HepG2 (cell line): ENCODE data around the gene COL9A3. TPM values are rescaled to one million over a fixed set of nuclear protein-coding genes. Genes with fewer than 3 reads are reported as not detected.

Source experiments
- ATRX ChIP-seq: sonication (generic); formaldehyde crosslinking; IDR thresholded peaks from 2 replicates; pipeline ENCODE4 v1.4.0; 2020; ENCODE audit warnings: missing genetic modification reagents, borderline replicate concordance
- CSRNP2 ChIP-seq: sonication (generic); formaldehyde crosslinking; conservative IDR thresholded peaks from 2 replicates; pipeline ENCODE4 v1.8.0; 2022; ENCODE audit warnings: low read depth, missing genetic modification reagents
- EEA1 ChIP-seq: sonication (generic); formaldehyde crosslinking; IDR thresholded peaks from 2 replicates; pipeline ENCODE4 v1.5.1; 2020; ENCODE audit warnings: mild to moderate bottlenecking, missing genetic modification reagents, borderline replicate concordance
- EZH2 ChIP-seq: conservative IDR thresholded peaks from 2 replicates; pipeline ENCODE4 v1.6.1; 2012; ENCODE audit warnings: mild to moderate bottlenecking, low read depth, low read length, moderate library complexity
- FOXK2 ChIP-seq: fragments of 450-650 bp; IDR thresholded peaks from 2 replicates; pipeline ENCODE4 v1.6.1; 2016
- IKZF1 ChIP-seq: fragments of 450-650 bp; IDR thresholded peaks from 2 replicates; pipeline ENCODE4 v1.7.1; 2016
- KLF15 ChIP-seq: sonication (generic); formaldehyde crosslinking; IDR thresholded peaks from 2 replicates; pipeline ENCODE4 v1.8.1; 2023; ENCODE audit warnings: borderline replicate concordance, mild to moderate bottlenecking, inconsistent platforms, missing genetic modification reagents, mixed read lengths
- LCORL ChIP-seq, 2 experiments: fragments of 450-650 bp in 1 of 2; sonication (generic) in 1 of 2; formaldehyde crosslinking in 1 of 2; IDR thresholded peaks; 2 replicates each; pipeline versions ENCODE4 v1.5.0 to v1.6.1; 2017 to 2020; ENCODE audit warnings: antibody characterized with exemption in 1 of 2, missing genetic modification reagents in 1 of 2
- MED13 ChIP-seq: sonication (generic); formaldehyde crosslinking; IDR thresholded peaks from 2 replicates; pipeline ENCODE4 v1.5.0; 2020; ENCODE audit warnings: missing genetic modification reagents
- NAIF1 ChIP-seq: sonication (generic); formaldehyde crosslinking; IDR thresholded peaks from 2 replicates; pipeline ENCODE4 v1.5.0; 2020; ENCODE audit warnings: mild to moderate bottlenecking, missing genetic modification reagents, borderline replicate concordance
- NFE2L1 ChIP-seq: sonication (generic); formaldehyde crosslinking; IDR thresholded peaks from 2 replicates; pipeline ENCODE4 v1.4.0; 2020; ENCODE audit warnings: missing genetic modification reagents, mild to moderate bottlenecking, borderline replicate concordance
- NFIC ChIP-seq: IDR thresholded peaks from 2 replicates; pipeline ENCODE4 v1.6.1; 2012; ENCODE audit warnings: mild to moderate bottlenecking, low read length, inconsistent platforms
- PHF8 ChIP-seq: sonication (generic); formaldehyde crosslinking; IDR thresholded peaks from 2 replicates; pipeline ENCODE4 v1.5.0; 2020; ENCODE audit warnings: missing genetic modification reagents
- POGK ChIP-seq: sonication (generic); formaldehyde crosslinking; conservative IDR thresholded peaks from 2 replicates; pipeline ENCODE4 v1.8.0; 2022; ENCODE audit warnings: mild to moderate bottlenecking, moderate library complexity, missing genetic modification reagents
- POGZ ChIP-seq: sonication (generic); formaldehyde crosslinking; IDR thresholded peaks from 2 replicates; pipeline ENCODE4 v1.4.0; 2020; ENCODE audit warnings: mild to moderate bottlenecking, missing genetic modification reagents
- SNAPC2 ChIP-seq: sonication (generic); formaldehyde crosslinking; IDR thresholded peaks from 2 replicates; pipeline ENCODE4 v1.8.1; 2022; ENCODE audit warnings: mild to moderate bottlenecking, missing genetic modification reagents
- STAT5B ChIP-seq: sonication (generic); formaldehyde crosslinking; IDR thresholded peaks from 2 replicates; pipeline ENCODE4 v1.4.0; 2020; ENCODE audit warnings: missing genetic modification reagents
- TOE1 ChIP-seq: sonication (generic); formaldehyde crosslinking; IDR thresholded peaks from 2 replicates; pipeline ENCODE4 v1.4.0; 2020; ENCODE audit warnings: mild to moderate bottlenecking, missing genetic modification reagents
- ZBTB1 ChIP-seq: sonication (generic); formaldehyde crosslinking; IDR thresholded peaks from 2 replicates; pipeline ENCODE4 v1.4.0; 2020; ENCODE audit warnings: missing genetic modification reagents, borderline replicate concordance
- ZBTB20 ChIP-seq: sonication (generic); formaldehyde crosslinking; IDR thresholded peaks from 2 replicates; pipeline ENCODE4 v1.8.1; 2023; ENCODE audit warnings: missing genetic modification reagents, low read depth, mild to moderate bottlenecking, borderline replicate concordance
- ZFP36L2 ChIP-seq: sonication (generic); formaldehyde crosslinking; IDR thresholded peaks from 2 replicates; pipeline ENCODE4 v1.4.0; 2020; ENCODE audit warnings: missing genetic modification reagents
- ZNF124 ChIP-seq: sonication (generic); formaldehyde crosslinking; IDR thresholded peaks from 2 replicates; pipeline ENCODE4 v1.4.0; 2020; ENCODE audit warnings: missing genetic modification reagents
- ZNF337 ChIP-seq: sonication (generic); formaldehyde crosslinking; IDR thresholded peaks from 2 replicates; pipeline ENCODE4 v1.5.1; 2020; ENCODE audit warnings: missing genetic modification reagents, low read depth, mild to moderate bottlenecking, borderline replicate concordance
- ZNF562 ChIP-seq: sonication (generic); formaldehyde crosslinking; IDR thresholded peaks from 2 replicates; pipeline ENCODE4 v1.8.0; 2022; ENCODE audit warnings: missing genetic modification reagents, borderline replicate concordance
- ZNF639 ChIP-seq: conservative IDR thresholded peaks from 2 replicates; pipeline ENCODE4 v1.6.1; 2018; ENCODE audit warnings: missing genetic modification reagents
- ZNF7 ChIP-seq: IDR thresholded peaks from 2 replicates; pipeline ENCODE4 v1.6.1; 2016; ENCODE audit warnings: missing biosample characterization, missing genetic modification reagents
- ZNF782 ChIP-seq: sonication (generic); formaldehyde crosslinking; IDR thresholded peaks from 2 replicates; pipeline ENCODE4 v1.4.0; 2020; ENCODE audit warnings: missing genetic modification reagents, mild to moderate bottlenecking, borderline replicate concordance
- polyA plus RNA-seq, 8 experiments: library from polyadenylated mRNA; depleted of rRNA in 3 of 8; stranded (reverse) in 7 of 8; unstranded in 1 of 8; fragments of >200 nt; fragmentation: Illumina TruSeq in 4 of 8; extraction: Trizol in 4 of 8; gene quantifications; 2 replicates each; pipeline versions ENCODE4 v1.2.1 to v1.2.3, GENCODE V29; 2011 to 2016; ENCODE audit warnings: low read depth in 4 of 8, missing spikeins in 1 of 8, mixed read lengths in 1 of 8; ENCODE audit not compliant: insufficient read depth in 1 of 8
- total RNA-seq, 5 experiments: library from RNA; depleted of rRNA; stranded (reverse); fragments of >200 nt; fragmentation: Illumina TruSeq; extraction: Trizol; gene quantifications; 2 replicates each; pipeline ENCODE4 v1.2.3, GENCODE V29; 2016; ENCODE audit warnings: low read depth in 1 of 5

COL9A3 gene
- total and polyA plus RNA-seq, 2 of the 13 experiments (the other 11 are each of a cell fraction or from before 2014, with no cell fraction given) = 155 to 204 TPM

- peak; percentile 91 for TF ChIP-seq POGK (CRISPR knock-in tag)
- TF ChIP-seq ZNF124 (CRISPR knock-in tag) = no peak; the same call in 1 of the 2 replicates
- no peak for TF ChIP-seq NFIC
- peak; percentile 56; the same call in 1 of the 2 replicates for TF ChIP-seq EEA1 (CRISPR knock-in tag)
- no peak for TF ChIP-seq ATRX (CRISPR knock-in tag)
- no peak for TF ChIP-seq CSRNP2
- no peak; the same call in 1 of the 2 replicates for TF ChIP-seq POGZ
- peak; percentile 78; the same call in 1 of the 2 replicates for TF ChIP-seq SNAPC2 (CRISPR knock-in tag)
- TF ChIP-seq NFE2L1 = no peak
- TF ChIP-seq ZNF639 = 0 out of 2 replicates have a peak, but pooled peaks have one; percentile 24
- peak; percentile 91; the same call in 1 of the 2 replicates for TF ChIP-seq ZNF337 (CRISPR knock-in tag)
- 0 out of 2 replicates have a peak, but pooled peaks have one; percentile 23 for TF ChIP-seq ZNF7 (CRISPR knock-in tag)
- peak; percentile 66; the same call in 1 of the 2 replicates for TF ChIP-seq PHF8
- TF ChIP-seq ZBTB20 (CRISPR knock-in tag) = peak; percentile 51; the same call in 1 of the 2 replicates
- no peak for TF ChIP-seq ZFP36L2
- no peak for TF ChIP-seq KLF15 (CRISPR knock-in tag)
- TF ChIP-seq NAIF1 (CRISPR knock-in tag) = 0 out of 2 replicates have a peak, but pooled peaks have one; percentile 46
- no peak for TF ChIP-seq IKZF1
- peak; percentile 74; the same call in 1 of the 2 replicates for TF ChIP-seq ZNF782
- peak; percentile 74 for TF ChIP-seq MED13
- no peak for TF ChIP-seq EZH2
- TF ChIP-seq ZNF562 (CRISPR knock-in tag) = no peak
- TF ChIP-seq FOXK2 = no peak
- 0 out of 2 replicates have a peak, but pooled peaks have one; percentile 71 for TF ChIP-seq ZBTB1 (CRISPR knock-in tag)
- no peak for TF ChIP-seq LCORL (IDR thresholded peaks at IDR 0.05)
- peak; percentile 50; the same call in 1 of the 2 replicates for TF ChIP-seq LCORL (CRISPR knock-in tag; IDR thresholded peaks at IDR 0.05)
- TF ChIP-seq STAT5B = peak; percentile 41; the same call in 1 of the 2 replicates
- TF ChIP-seq TOE1 (CRISPR knock-in tag) = no peak
Observed at GRCh38 chr20:62795023-62795761, 21.7 kb upstream of the COL9A3 start (continued).
